ENCODE measurements around the gene PRPF6.

Gene PRPF6

GRCh38 chr20:64035933-64036345 lies 55.0 kb downstream of the PRPF6 start, which contains the start of gene C20orf204:
Gene C20orf204 (plus strand): TSS chr20:64036182. CDS start chr20:64036324, 142 bp downstream.
- DNase-seq (ENCODE audit: low spot score), result no peak

- no peak for DNase-seq (ENCODE audit: low spot score)
Measured at GRCh38 chr20:64036346-64037198, 55.6 kb downstream of the PRPF6 start.

GRCh38 chr20:64037199-64037497 lies 56.2 kb downstream of the PRPF6 start:
- DNase-seq (ENCODE audit: low spot score), result no peak

- DNase-seq (ENCODE audit: low spot score), result no peak
Measured at GRCh38 chr20:64037498-64038213, 56.7 kb downstream of the PRPF6 start.

- DNase-seq (ENCODE audit: low spot score), result no peak
Measured at GRCh38 chr20:64038224-64038564, 57.3 kb downstream of the PRPF6 start.

- DNase-seq (ENCODE audit: low spot score), result peak; percentile 85
Measured at GRCh38 chr20:64038565-64039292, 57.8 kb downstream of the PRPF6 start.

- DNase-seq (ENCODE audit: low spot score), result no peak
Measured at GRCh38 chr20:64039293-64040160, 58.6 kb downstream of the PRPF6 start.

- no peak for DNase-seq (ENCODE audit: low spot score)
Measured at GRCh38 chr20:64040231-64041039, 59.5 kb downstream of the PRPF6 start.

- DNase-seq (ENCODE audit: low spot score), result no peak
Measured at GRCh38 chr20:64041040-64041780, 60.3 kb downstream of the PRPF6 start.

- DNase-seq (ENCODE audit: low spot score), result no peak
Measured at GRCh38 chr20:64041781-64042053, 60.8 kb downstream of the PRPF6 start.

- no peak for DNase-seq (ENCODE audit: low spot score)
Measured at GRCh38 chr20:64042054-64042781, 61.3 kb downstream of the PRPF6 start.

GRCh38 chr20:64043768-64044167 lies 62.8 kb downstream of the PRPF6 start:
- no peak for DNase-seq (ENCODE audit: low spot score)

- DNase-seq (ENCODE audit: low spot score), result peak; percentile 87
Measured at GRCh38 chr20:64044484-64045247, 63.7 kb downstream of the PRPF6 start.

- peak; percentile 76 for DNase-seq (ENCODE audit: low spot score)
Measured at GRCh38 chr20:64045346-64046011, 64.5 kb downstream of the PRPF6 start.

GRCh38 chr20:64047046-64047389 lies 66.1 kb downstream of the PRPF6 start:
- no peak for DNase-seq (ENCODE audit: low spot score)

- no peak for DNase-seq (ENCODE audit: low spot score)
Measured at GRCh38 chr20:64047968-64048401, 67.1 kb downstream of the PRPF6 start.

GRCh38 chr20:64048402-64049044 lies 67.6 kb downstream of the PRPF6 start:
- DNase-seq (ENCODE audit: low spot score), result no peak
